H9 (cell line): ENCODE results near the gene HCK. TPM values are rescaled to one million over a fixed set of nuclear protein-coding genes. Genes with fewer than 3 reads are reported as not detected.

Experiments
- DNase-seq: peaks from one replicate; pipeline ENCODE4 v3.0.0-alpha.2; 2017
- H2AFZ ChIP-seq: one replicate; pipeline ENCODE4 v1.6.1; 2013; ENCODE audit warnings: mild to moderate bottlenecking, low read length, control low read depth, moderate library complexity
- H2AK5ac ChIP-seq: 2 replicates; pipeline ENCODE4 v1.6.1; 2013; ENCODE audit warnings: low read length, control low read depth, mixed read lengths; ENCODE audit not compliant: insufficient read length
- H2BK120ac ChIP-seq: one replicate; pipeline ENCODE4 v1.6.1; 2013; ENCODE audit warnings: low read depth, mild to moderate bottlenecking, low read length, control low read depth, inconsistent platforms; ENCODE audit not compliant: poor library complexity, severe bottlenecking
- H2BK12ac ChIP-seq: 2 replicates; pipeline ENCODE4 v1.6.1; 2013; ENCODE audit warnings: low read length, control low read depth, mixed read lengths, low read depth; ENCODE audit not compliant: insufficient read length
- H2BK15ac ChIP-seq: 2 replicates; pipeline ENCODE4 v1.6.1; 2013; ENCODE audit warnings: low read depth, low read length, control low read depth
- H2BK20ac ChIP-seq: one replicate; pipeline ENCODE4 v1.6.1; 2013; ENCODE audit warnings: low read depth, mild to moderate bottlenecking, low read length, control low read depth, inconsistent platforms; ENCODE audit not compliant: poor library complexity, severe bottlenecking
- H2BK5ac ChIP-seq: 2 replicates; pipeline ENCODE4 v1.6.1; 2013; ENCODE audit warnings: low read length, control low read depth, mixed read lengths; ENCODE audit not compliant: insufficient read length
- H3K14ac ChIP-seq: 2 replicates; pipeline ENCODE4 v1.6.1; 2013; ENCODE audit warnings: low read length, control low read depth; ENCODE audit not compliant: insufficient read depth
- H3K18ac ChIP-seq: 2 replicates; pipeline ENCODE4 v1.6.1; 2013; ENCODE audit warnings: low read depth, mild to moderate bottlenecking, mixed read lengths, low read length, control low read depth; ENCODE audit not compliant: insufficient read length
- H3K23ac ChIP-seq: 2 replicates; pipeline ENCODE4 v1.6.1; 2013; ENCODE audit warnings: low read length, control low read depth, mixed read lengths, low read depth; ENCODE audit not compliant: insufficient read length
- H3K23me2 ChIP-seq: 2 replicates; pipeline ENCODE4 v1.6.1; 2013; ENCODE audit warnings: low read depth, mild to moderate bottlenecking, mixed read lengths, low read length, control low read depth; ENCODE audit not compliant: insufficient read length, poor library complexity, severe bottlenecking
- H3K27ac ChIP-seq: 2 replicates; pipeline ENCODE4 v1.5.1; 2013; ENCODE audit warnings: low read length, control low read depth, mixed read lengths, low read depth; ENCODE audit not compliant: insufficient read length
- H3K27me3 ChIP-seq: 2 replicates; pipeline ENCODE4 v1.6.1; 2013; ENCODE audit warnings: low read length, control low read depth, inconsistent platforms; ENCODE audit not compliant: insufficient read depth
- H3K4ac ChIP-seq: 2 replicates; pipeline ENCODE4 v1.6.1; 2013; ENCODE audit warnings: low read depth, mild to moderate bottlenecking, control low read depth, inconsistent platforms, low read length, moderate library complexity
- H3K4me1 ChIP-seq: 2 replicates; pipeline ENCODE4 v1.6.1; 2013; ENCODE audit warnings: low read length, control low read depth, inconsistent platforms; ENCODE audit not compliant: insufficient read depth
- H3K4me2 ChIP-seq: 2 replicates; pipeline ENCODE4 v1.6.1; 2013; ENCODE audit warnings: low read length, control low read depth, mixed read lengths; ENCODE audit not compliant: insufficient read length, insufficient read depth
- H3K56ac ChIP-seq: 2 replicates; pipeline ENCODE4 v1.6.1; 2013; ENCODE audit warnings: low read depth, mild to moderate bottlenecking, mixed read lengths, low read length, control low read depth; ENCODE audit not compliant: insufficient read length
- H3K79me1 ChIP-seq: 2 replicates; pipeline ENCODE4 v1.6.1; 2013; ENCODE audit warnings: low read depth, mild to moderate bottlenecking, moderate library complexity, low read length, control low read depth, inconsistent platforms; ENCODE audit not compliant: insufficient read depth, poor library complexity, severe bottlenecking
- H3K79me2 ChIP-seq: 2 replicates; pipeline ENCODE4 v1.6.1; 2013; ENCODE audit warnings: low read length, control low read depth, inconsistent platforms; ENCODE audit not compliant: insufficient read depth
- H3K9ac ChIP-seq: 2 replicates; pipeline ENCODE4 v1.6.1; 2013; ENCODE audit warnings: low read length, control low read depth, mixed read lengths; ENCODE audit not compliant: insufficient read length; ENCODE audit errors: extremely low read depth
- H3K9me3 ChIP-seq: one replicate; pipeline ENCODE4 v1.6.1; 2013; ENCODE audit warnings: low read depth, low read length, inconsistent platforms; ENCODE audit not compliant: control insufficient read depth
- H3T11ph ChIP-seq: one replicate; pipeline ENCODE4 v1.6.1; 2013; ENCODE audit warnings: mild to moderate bottlenecking, low read length, control low read depth, inconsistent platforms
- H4K20me1 ChIP-seq: one replicate; pipeline ENCODE4 v1.6.1; 2013; ENCODE audit not compliant: control insufficient read depth, insufficient read length, insufficient read depth
- H4K5ac ChIP-seq: 2 replicates; pipeline ENCODE4 v1.6.1; 2013; ENCODE audit warnings: low read depth, mild to moderate bottlenecking, mixed read lengths, low read length, control low read depth; ENCODE audit not compliant: insufficient read length
- H4K8ac ChIP-seq: replicated peaks from 2 replicates; pipeline ENCODE4 v1.6.1; 2013; ENCODE audit warnings: low read length, control low read depth, mixed read lengths, low read depth; ENCODE audit not compliant: insufficient read length
- H4K91ac ChIP-seq: 2 replicates; pipeline ENCODE4 v1.6.1; 2013; ENCODE audit warnings: low read depth, mild to moderate bottlenecking, moderate library complexity, mixed read lengths, low read length, control low read depth; ENCODE audit not compliant: insufficient read length
- H3K27ac Mint-ChIP-seq, 3 experiments: 2 replicates in 2 of 3; 3 replicates in 1 of 3; pipeline ENCODE4 v1.8.0; 2020 to 2021; ENCODE audit warnings: mixed read lengths in 3 of 3, mild to moderate bottlenecking in 1 of 3, moderate library complexity in 1 of 3
- H3K27me3 Mint-ChIP-seq: 2 replicates; pipeline ENCODE4 v1.8.0; 2021; ENCODE audit warnings: low read depth, mild to moderate bottlenecking, moderate library complexity, mixed read lengths
- H3K36me3 Mint-ChIP-seq, 3 experiments: 2 replicates in 2 of 3; 3 replicates in 1 of 3; pipeline ENCODE4 v1.8.0; 2020 to 2021; ENCODE audit warnings: low read depth in 3 of 3, mixed read lengths in 3 of 3; ENCODE audit not compliant: insufficient read depth in 1 of 3
- H3K4me1 Mint-ChIP-seq, 2 experiments: 2 replicates each; pipeline ENCODE4 v1.8.0; 2020; ENCODE audit warnings: mixed read lengths in 2 of 2
- H3K4me3 Mint-ChIP-seq, 2 experiments: 2 replicates in 1 of 2; 3 replicates in 1 of 2; pipeline ENCODE4 v1.8.0; 2020 to 2021; ENCODE audit warnings: mild to moderate bottlenecking in 2 of 2, mixed read lengths in 2 of 2, moderate library complexity in 1 of 2
- H3K9me3 Mint-ChIP-seq, 2 experiments: 2 replicates in 1 of 2; 3 replicates in 1 of 2; pipeline ENCODE4 v1.8.0; 2020; ENCODE audit warnings: mild to moderate bottlenecking in 2 of 2, mixed read lengths in 2 of 2, moderate library complexity in 1 of 2
- CTCF ChIP-seq: fragments of 200-600 bp; sonication (generic); conservative IDR thresholded peaks from 3 replicates; pipeline ENCODE4 v1.8.0; 2021; ENCODE audit warnings: antibody characterized with exemption, mild to moderate bottlenecking
- WGBS: extraction: QIAGEN DNeasy Blood & Tissue Kit; methylation state at CpG from one replicate; pipeline ENCODE4 v1.1.7; 2013; ENCODE audit warnings: missing lambda C conversion rate, low lambda C conversion rate, mixed read lengths; ENCODE audit not compliant: insufficient read length; ENCODE audit errors: extremely low coverage; 5-methylcytosine and 5-hydroxymethylcytosine counted together
- total RNA-seq: library from RNA; stranded (reverse); gene quantifications from 2 replicates; pipeline ENCODE4 v1.2.1, GENCODE V29; 2021

Gene HCK
- total RNA-seq, 1 experiment from 2014 or later: 1.7 TPM

DNA sequence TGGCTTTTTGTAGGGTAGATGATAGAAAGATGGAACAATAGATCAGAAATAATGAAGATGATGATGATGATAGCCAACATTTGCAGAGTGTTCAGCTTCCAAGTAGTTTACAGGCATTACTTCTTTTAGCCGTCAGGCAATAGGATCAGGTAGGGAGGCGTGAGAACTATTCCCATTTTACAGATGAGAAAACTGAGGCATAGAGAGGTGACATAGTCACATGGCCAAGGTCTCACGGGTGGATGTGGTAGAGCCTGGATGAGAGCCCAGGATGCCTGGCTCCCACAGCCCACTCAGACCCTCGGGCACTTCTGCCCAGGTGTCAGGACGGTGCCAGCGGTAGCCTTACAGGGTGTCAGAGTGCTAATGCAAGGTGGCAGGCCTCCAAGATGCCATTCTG, 31.4 kb downstream of the HCK start:
- H2BK15ac ChIP-seq: no peak overlapping the region
- H3K4me1 ChIP-seq: no peaks in the 10 kb centered on the region
- peaks cover 12 to 13% of the 10 kb centered on the region in 2 experiments; a peak in 3 of 4 replicates for H3K4me1 Mint-ChIP-seq
- no peaks in the 10 kb centered on the region for H3K79me2 ChIP-seq
- H2AFZ ChIP-seq: no peak overlapping the region
- H3K14ac ChIP-seq: no peak overlapping the region
- WGBS: no CpG with 5 or more reads among the region's 6 CpGs
- DNase-seq: no peak
- H2BK5ac ChIP-seq: no peak overlapping the region
- H3K27ac Mint-ChIP-seq: no peak overlapping the region
- no peak for TF ChIP-seq CTCF
- peaks cover 0 to 2% of the 10 kb centered on the region in 2 experiments; a peak in 1 of 5 replicates for H3K9me3 Mint-ChIP-seq
- no peaks in the 10 kb centered on the region for H3K23me2 ChIP-seq
- H3K4me3 Mint-ChIP-seq: no peak overlapping the region
- H3K56ac ChIP-seq: no peak overlapping the region
- H2AK5ac ChIP-seq: no peak overlapping the region
- no peak overlapping the region for H2BK120ac ChIP-seq
- H4K91ac ChIP-seq: no peak overlapping the region
- H2BK12ac ChIP-seq: no peak overlapping the region
- H3K9ac ChIP-seq: no peak overlapping the region
- peaks cover 11% of the 10 kb centered on the region for H3K27me3 Mint-ChIP-seq
- H4K5ac ChIP-seq: no peak overlapping the region
- no peak overlapping the region for H3K18ac ChIP-seq
- H3K4me2 ChIP-seq: no peak overlapping the region
- H4K8ac ChIP-seq: no peak overlapping the region
- H3K36me3 Mint-ChIP-seq: peaks cover 0 to 6% (median 4%) of the 10 kb centered on the region in 3 experiments; a peak in 3 of 7 replicates
- H2BK20ac ChIP-seq: no peak overlapping the region
- H3K27me3 ChIP-seq: no peaks in the 10 kb centered on the region
- no peaks in the 10 kb centered on the region for H3K79me1 ChIP-seq
- H3K9me3 ChIP-seq: no peaks in the 10 kb centered on the region
- H4K20me1 ChIP-seq: no peaks in the 10 kb centered on the region
- no peak overlapping the region for H3K27ac ChIP-seq
- no peak overlapping the region for H3K4ac ChIP-seq
- H3T11ph ChIP-seq: no peak overlapping the region
- H3K23ac ChIP-seq: no peak overlapping the region
